ENCODE data around the gene EVL. TPM values are rescaled to one million over a fixed set of nuclear protein-coding genes. Genes with fewer than 3 reads are reported as not detected.
"Not testable (repeated sequence)": the region's sequence is repeated elsewhere in the genome, so short reads cannot be mapped to it uniquely, and the experiment has no call there.

EVL gene
- total and polyA plus RNA-seq, 2 experiments from 2014 or later: 65.3 to 116 TPM

- peak overlapping the region; percentile 74 for H3K27ac ChIP-seq
- no peak for TF ChIP-seq CTCF (IDR thresholded peaks at IDR 0.05; ENCODE audit: low read depth, low read length)
- H3K4me3 ChIP-seq: no peak overlapping the region
- no peaks in the 10 kb centered on the region for H3K9me3 ChIP-seq (ENCODE audit: low read depth)
- H3K36me3 ChIP-seq: no peaks in the 10 kb centered on the region
- no peaks in the 10 kb centered on the region for H3K27me3 ChIP-seq
- DNase-seq (ENCODE audit: low read depth in 1 of 2, low spot score in 1 of 2): no peak
- H3K4me1 ChIP-seq (ENCODE audit: low read depth): peaks cover 50% of the 10 kb centered on the region
These were observed 44.6 kb upstream of the EVL start for GRCh38 chr14:100020629-100021028.

GRCh38 chr14:100022772-100023451, 42.3 kb upstream of the EVL start:
- H3K4me3 ChIP-seq: no peak overlapping the region
- DNase-seq (ENCODE audit: low read depth in 1 of 2, low spot score in 1 of 2): peak in 1 of 2 donors; percentile 54
- no peak for TF ChIP-seq CTCF (IDR thresholded peaks at IDR 0.05; ENCODE audit: low read depth, low read length)
- no peak overlapping the region for H3K27ac ChIP-seq
- no peaks in the 10 kb centered on the region for H3K27me3 ChIP-seq
- no peaks in the 10 kb centered on the region for H3K36me3 ChIP-seq
- peaks cover 43% of the 10 kb centered on the region for H3K4me1 ChIP-seq (ENCODE audit: low read depth)
- H3K9me3 ChIP-seq (ENCODE audit: low read depth): no peaks in the 10 kb centered on the region

- DNase-seq (ENCODE audit: low read depth in 1 of 2, low spot score in 1 of 2): peak; percentile 37 to 47
- no peaks in the 10 kb centered on the region for H3K36me3 ChIP-seq
- H3K27ac ChIP-seq: peak overlapping the region; percentile 8
- peak; percentile 46 for TF ChIP-seq CTCF (IDR thresholded peaks at IDR 0.05; ENCODE audit: low read depth, low read length)
- H3K4me1 ChIP-seq (ENCODE audit: low read depth): peaks cover 23% of the 10 kb centered on the region
- no peaks in the 10 kb centered on the region for H3K27me3 ChIP-seq
- no peaks in the 10 kb centered on the region for H3K9me3 ChIP-seq (ENCODE audit: low read depth)
- H3K4me3 ChIP-seq: no peak overlapping the region
These were observed 40.1 kb upstream of the EVL start for GRCh38 chr14:100025111-100025510.

GRCh38 chr14:100027771-100028490, 37.3 kb upstream of the EVL start:
- no peaks in the 10 kb centered on the region for H3K27me3 ChIP-seq
- DNase-seq (ENCODE audit: low read depth in 1 of 2, low spot score in 1 of 2): no peak
- H3K27ac ChIP-seq: no peak overlapping the region
- no peak for TF ChIP-seq CTCF (IDR thresholded peaks at IDR 0.05; ENCODE audit: low read depth, low read length)
- no peaks in the 10 kb centered on the region for H3K36me3 ChIP-seq
- peaks cover 10% of the 10 kb centered on the region for H3K4me1 ChIP-seq (ENCODE audit: low read depth)
- no peak overlapping the region for H3K4me3 ChIP-seq
- no peaks in the 10 kb centered on the region for H3K9me3 ChIP-seq (ENCODE audit: low read depth)

- no peaks in the 10 kb centered on the region for H3K36me3 ChIP-seq
- no peak for DNase-seq (ENCODE audit: low read depth in 1 of 2, low spot score in 1 of 2)
- peaks cover 10% of the 10 kb centered on the region for H3K4me1 ChIP-seq (ENCODE audit: low read depth)
- no peak for TF ChIP-seq CTCF (IDR thresholded peaks at IDR 0.05; ENCODE audit: low read depth, low read length)
- H3K27me3 ChIP-seq: no peaks in the 10 kb centered on the region
- H3K4me3 ChIP-seq: no peak overlapping the region
- no peak overlapping the region for H3K27ac ChIP-seq
- H3K9me3 ChIP-seq (ENCODE audit: low read depth): no peaks in the 10 kb centered on the region
These were observed 36.1 kb upstream of the EVL start for GRCh38 chr14:100028990-100029677.

GRCh38 chr14:100030006-100030405, 35.2 kb upstream of the EVL start:
- H3K9me3 ChIP-seq (ENCODE audit: low read depth); H3K4me1 ChIP-seq (ENCODE audit: low read depth); H3K4me3 ChIP-seq; H3K27me3 ChIP-seq; H3K36me3 ChIP-seq; DNase-seq (ENCODE audit: low read depth in 1 of 2, low spot score in 1 of 2); H3K27ac ChIP-seq: not testable (repeated sequence)

Measured in cardiac muscle cell (in vitro differentiated cells and primary cell).